ENCODE results near the gene PHF13. TPM values are rescaled to one million over a fixed set of nuclear protein-coding genes. Genes with fewer than 3 reads are reported as not detected.
A peak's percentile ranks its signal among the peaks of the same experiment; 100 is the strongest.

PHF13 gene
- 18.2 and 20.9 TPM in 2 replicates for total RNA-seq (2021)
- percentile 79 among the genes with signal in this experiment for Bru-seq, nascent RNA
- BruChase-seq, experiment 1, labeled RNA remaining after a 2-hour chase = percentile 92 among the genes with signal in this experiment
- percentile 83 among the genes with signal in this experiment for BruChase-seq, experiment 2, labeled RNA remaining after a 6-hour chase
- long read RNA-seq, transcript PHF13-201 (4 exons, 3,681 nt) = major isoform, 5 of 6 reads
- long read RNA-seq, partial matches to known transcripts = 0 of 6 reads
- long read RNA-seq, other reads (novel, unspliced or antisense) = 1 of 6 reads

DNA sequence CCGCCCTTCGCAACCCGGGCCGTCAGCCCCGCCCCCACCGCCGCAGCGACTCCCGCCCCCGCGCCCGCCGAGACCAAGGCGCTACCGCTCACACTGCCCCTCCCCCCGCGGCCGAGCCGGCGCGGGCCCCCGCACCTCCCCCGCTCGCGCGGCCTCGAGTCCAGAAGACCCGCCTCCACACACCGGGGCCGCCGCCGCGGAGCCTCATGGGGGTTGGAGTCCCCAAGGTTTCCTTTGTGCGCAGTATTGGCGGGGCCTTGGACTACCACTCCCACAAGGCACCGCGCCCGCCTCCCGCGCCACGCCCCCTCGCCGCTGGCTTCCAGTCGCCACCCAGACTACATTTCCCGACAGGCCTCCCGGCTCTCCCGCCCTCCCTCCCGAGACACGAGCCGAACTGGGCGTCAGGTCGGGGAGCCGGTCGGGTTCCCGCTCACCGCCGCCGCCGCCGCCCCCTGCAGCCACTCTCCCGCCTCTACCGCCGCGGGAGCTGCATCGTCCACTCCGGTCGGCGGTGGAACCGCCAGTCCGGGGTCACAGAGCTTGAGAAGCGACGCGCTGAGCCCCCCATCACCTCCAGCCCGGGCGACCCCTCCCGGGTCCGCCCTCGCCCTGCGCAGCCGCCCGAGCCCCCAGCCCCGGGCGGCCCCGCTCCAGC, at the start of gene PHF13:
TSS of gene PHF13 (plus strand) at position 371 of the 658 bp plus-strand sequence. CDS start 336 bp downstream, outside the sequence.
- Histone ChIP-seq H3K27me3 (ENCODE audit: insufficient read depth, low read depth) (no peaks in the 10 kb centered on the region), H3F3A (ENCODE audit: insufficient read depth, low read depth) (peaks cover 18% of the 10 kb centered on the region), H3K79me2 (ENCODE audit: low read depth) (peaks cover 30% of the 10 kb centered on the region), H4K20me1 (ENCODE audit: insufficient read depth) (0 out of 2 replicates have a peak, but pooled peaks cover 6% of the 10 kb centered on the region), H3K4me3 (peak within 1 kb of the TSS; percentile 64), H3K36me3 (ENCODE audit: low read depth) (no peaks in the 10 kb centered on the region), H3K27ac (peak within 1 kb of the TSS; percentile 73), H3K4me1 (replicated peaks; ENCODE audit: insufficient read depth) (peaks cover 11% of the 10 kb centered on the region), H3K9me3 (ENCODE audit: insufficient read depth, low read depth) (no peaks in the 10 kb centered on the region), H3K4me2 (peak within 1 kb of the TSS; percentile 87), H2AFZ (peak within 1 kb of the TSS; percentile 77), H3K9me2 (ENCODE audit: insufficient read depth) (no peaks in the 10 kb centered on the region)
- CTCF ChIA-PET = interaction anchor here (0.6 kb wide), 1 partner anchor 59 kb away, joined by 3 read pairs; no protein-coding TSS in a partner anchor
- intact Hi-C loops (cut with micrococcal nuclease; ENCODE audit: unreplicated experiment) = loop anchor here (1.0 to 10.0 kb wide), 2 partner anchors 12 to 389 kb away; no protein-coding TSS in a partner anchor
- TF ChIP-seq, protein P1, sequence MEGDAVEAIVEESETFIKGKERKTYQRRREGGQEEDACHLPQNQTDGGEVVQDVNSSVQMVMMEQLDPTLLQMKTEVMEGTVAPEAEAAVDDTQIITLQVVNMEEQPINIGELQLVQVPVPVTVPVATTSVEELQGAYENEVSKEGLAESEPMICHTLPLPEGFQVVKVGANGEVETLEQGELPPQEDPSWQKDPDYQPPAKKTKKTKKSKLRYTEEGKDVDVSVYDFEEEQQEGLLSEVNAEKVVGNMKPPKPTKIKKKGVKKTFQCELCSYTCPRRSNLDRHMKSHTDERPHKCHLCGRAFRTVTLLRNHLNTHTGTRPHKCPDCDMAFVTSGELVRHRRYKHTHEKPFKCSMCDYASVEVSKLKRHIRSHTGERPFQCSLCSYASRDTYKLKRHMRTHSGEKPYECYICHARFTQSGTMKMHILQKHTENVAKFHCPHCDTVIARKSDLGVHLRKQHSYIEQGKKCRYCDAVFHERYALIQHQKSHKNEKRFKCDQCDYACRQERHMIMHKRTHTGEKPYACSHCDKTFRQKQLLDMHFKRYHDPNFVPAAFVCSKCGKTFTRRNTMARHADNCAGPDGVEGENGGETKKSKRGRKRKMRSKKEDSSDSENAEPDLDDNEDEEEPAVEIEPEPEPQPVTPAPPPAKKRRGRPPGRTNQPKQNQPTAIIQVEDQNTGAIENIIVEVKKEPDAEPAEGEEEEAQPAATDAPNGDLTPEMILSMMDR (conservative IDR thresholded peaks at IDR 0.05) = no peak
- no peak for TF ChIP-seq EZH2 (IDR thresholded peaks at IDR 0.05; ENCODE audit: low read depth)
- no TSS peak for BruUV-seq (replicated peaks)
- POLR2A ChIA-PET (ENCODE audit: unreplicated experiment) = no interaction called here
- DNase-seq = peak; percentile 87 to 99

DNA sequence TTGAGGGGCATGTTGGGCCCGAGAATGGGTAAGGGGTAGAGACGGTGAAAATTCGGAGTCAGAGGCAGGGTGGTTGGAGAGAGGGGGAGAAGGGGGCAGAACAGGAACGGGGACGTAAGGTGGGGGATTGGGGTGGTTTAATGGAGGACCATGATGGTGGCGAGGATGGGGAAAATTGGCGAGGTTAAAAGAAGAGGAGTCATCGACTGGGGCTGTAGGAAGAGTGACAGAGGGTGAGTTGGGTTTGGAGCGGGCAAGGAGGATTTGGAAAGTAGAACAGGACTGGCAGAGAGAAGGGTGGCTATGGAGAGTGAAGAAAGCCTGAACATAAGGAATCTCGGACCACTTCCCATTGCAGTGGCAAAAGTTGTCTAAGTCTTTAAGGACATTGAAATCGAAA, 44.5 kb upstream of the PHF13 start:
- BruUV-seq (replicated peaks) = no TSS peak
- intact Hi-C loops (cut with micrococcal nuclease; ENCODE audit: unreplicated experiment) = no loop called here
- Histone ChIP-seq H3K79me2 (ENCODE audit: low read depth) (no peaks in the 10 kb centered on the region), H3K27me3 (ENCODE audit: insufficient read depth, low read depth) (peaks cover 31% of the 10 kb centered on the region), H3K27ac (no peak overlapping the region), H3K36me3 (ENCODE audit: low read depth) (no peaks in the 10 kb centered on the region), H3K9me3 (ENCODE audit: insufficient read depth, low read depth) (no peaks in the 10 kb centered on the region), H3F3A (ENCODE audit: insufficient read depth, low read depth) (no peaks in the 10 kb centered on the region), H3K4me3 (no peak overlapping the region), H2AFZ (no peak overlapping the region), H3K4me1 (replicated peaks; ENCODE audit: insufficient read depth) (no peaks in the 10 kb centered on the region), H3K9me2 (ENCODE audit: insufficient read depth) (no peaks in the 10 kb centered on the region), H3K4me2 (no peak overlapping the region; the same call in 1 of the 2 replicates), H4K20me1 (ENCODE audit: insufficient read depth) (no peaks in the 10 kb centered on the region)
- CTCF ChIA-PET = interaction anchor here (0.6 kb wide), 1 partner anchor 11 kb away, joined by 3 read pairs; the partner anchor contains the start of gene ZBTB48
- TF ChIP-seq, protein P1 (conservative IDR thresholded peaks at IDR 0.05) = no peak
- no peak for TF ChIP-seq EZH2 (IDR thresholded peaks at IDR 0.05; ENCODE audit: low read depth)
- POLR2A ChIA-PET (ENCODE audit: unreplicated experiment) = no interaction called here
- DNase-seq = no peak

DNA sequence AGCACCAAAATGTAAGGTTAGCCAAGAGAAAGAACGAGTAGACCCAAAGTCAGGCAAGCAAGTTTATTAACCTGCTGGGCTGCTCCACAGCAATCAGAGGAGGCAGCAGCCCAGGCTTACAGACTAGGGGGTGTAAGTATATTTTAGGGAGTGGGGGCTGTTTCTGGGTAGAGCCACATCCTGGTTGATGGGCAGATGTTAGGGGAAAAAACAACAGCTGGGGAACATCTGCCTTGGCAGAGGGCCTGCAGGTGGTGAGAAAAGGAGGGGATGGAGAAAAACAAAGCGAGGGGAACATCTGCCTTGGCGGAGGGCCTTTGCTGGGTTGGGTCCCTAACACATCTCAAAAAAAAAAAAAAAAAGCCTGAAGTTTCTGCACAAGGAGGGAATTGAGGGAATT, 43.4 kb upstream of the PHF13 start:
- no peak for DNase-seq
- CTCF ChIA-PET = no interaction called here
- H4K20me1 ChIP-seq (ENCODE audit: insufficient read depth) = no peaks in the 10 kb centered on the region
- TF ChIP-seq, protein P1 (conservative IDR thresholded peaks at IDR 0.05) = no peak
- TF ChIP-seq EZH2 (IDR thresholded peaks at IDR 0.05; ENCODE audit: low read depth) = no peak
- no peaks in the 10 kb centered on the region for H3K36me3 ChIP-seq (ENCODE audit: low read depth)
- no peak overlapping the region for H2AFZ ChIP-seq
- no peak overlapping the region for H3K4me3 ChIP-seq
- H3K27me3 ChIP-seq (ENCODE audit: insufficient read depth, low read depth) = peaks cover 20% of the 10 kb centered on the region; the same call in 1 of the 2 replicates
- intact Hi-C loops (cut with micrococcal nuclease; ENCODE audit: unreplicated experiment) = no loop called here
- no peaks in the 10 kb centered on the region for H3K9me3 ChIP-seq (ENCODE audit: insufficient read depth, low read depth)
- no peak overlapping the region for H3K4me2 ChIP-seq
- POLR2A ChIA-PET (ENCODE audit: unreplicated experiment) = no interaction called here
- H3K27ac ChIP-seq = no peak overlapping the region
- H3F3A ChIP-seq (ENCODE audit: insufficient read depth, low read depth) = no peaks in the 10 kb centered on the region
- H3K9me2 ChIP-seq (ENCODE audit: insufficient read depth) = no peaks in the 10 kb centered on the region
- H3K4me1 ChIP-seq (replicated peaks; ENCODE audit: insufficient read depth) = no peaks in the 10 kb centered on the region
- no peaks in the 10 kb centered on the region for H3K79me2 ChIP-seq (ENCODE audit: low read depth)
- no TSS peak for BruUV-seq (replicated peaks)
